H1 (cell line): Measurements from ENCODE around the gene COL4A4. TPM values are rescaled to one million over a fixed set of nuclear protein-coding genes. Genes with fewer than 3 reads are reported as not detected.

ENCODE experiments used
- CTCF ChIA-PET: fragments of 300-600 bp; sonication (Branson Sonifier 250); formaldehyde crosslinking; loops from one replicate; lab custom pipeline; 2021; ENCODE audit not compliant: partially characterized antibody; lab: Charles Lee
- POLR2A ChIA-PET: fragments of 300-600 bp; sonication (Branson Sonifier 250); formaldehyde crosslinking; loops from one replicate; lab custom pipeline; 2021; ENCODE audit warnings: inconsistent platforms; ENCODE audit not compliant: partially characterized antibody; lab: Charles Lee
- DNase-seq, 2 experiments: peaks; one replicate each; pipeline versions ENCODE4 v3.0.0 to v3.0.0-alpha.2; 2010 to 2022; ENCODE audit warnings: low spot score in 2 of 2, low read depth in 1 of 2, mixed read lengths in 1 of 2
- FAIRE-seq: peaks from 2 replicates; lab custom pipeline; 2011; peaks lifted over from hg19 to GRCh38; lab: Jason Lieb, UNC
- H2AFZ ChIP-seq: 2 replicates; pipeline ENCODE4 v1.8.1; 2012; ENCODE audit warnings: low read length, inconsistent platforms
- H2AK5ac ChIP-seq: 2 replicates; pipeline ENCODE4 v1.6.1; 2013; ENCODE audit warnings: low read depth, low read length
- H2BK120ac ChIP-seq: replicated peaks from 2 replicates; pipeline ENCODE3; 2013; ENCODE audit warnings: low read depth, low read length, inconsistent platforms
- H2BK12ac ChIP-seq: 2 replicates; pipeline ENCODE4 v1.6.1; 2013; ENCODE audit warnings: low read depth, low read length
- H2BK15ac ChIP-seq: 2 replicates; pipeline ENCODE4 v1.6.1; 2013; ENCODE audit warnings: low read length
- H2BK20ac ChIP-seq: 2 replicates; pipeline ENCODE4 v1.6.1; 2013; ENCODE audit warnings: low read length
- H2BK5ac ChIP-seq: 2 replicates; pipeline ENCODE4 v1.6.1; 2013; ENCODE audit warnings: low read depth, low read length
- H3K14ac ChIP-seq: 2 replicates; pipeline ENCODE4 v1.6.1; 2013; ENCODE audit warnings: inconsistent platforms; ENCODE audit not compliant: insufficient read length
- H3K18ac ChIP-seq: 2 replicates; pipeline ENCODE4 v1.6.1; 2013; ENCODE audit warnings: low read length; ENCODE audit errors: extremely low read depth
- H3K23ac ChIP-seq: 2 replicates; pipeline ENCODE4 v1.6.1; 2013; ENCODE audit warnings: inconsistent platforms; ENCODE audit not compliant: insufficient read length
- H3K23me2 ChIP-seq: 2 replicates; pipeline ENCODE4 v1.6.1; 2013; ENCODE audit warnings: low read depth, low read length
- H3K27ac ChIP-seq: 2 replicates; pipeline ENCODE4 v1.6.1; 2011; ENCODE audit warnings: low read depth, low read length, inconsistent platforms
- H3K27me3 ChIP-seq, 4 experiments: replicated peaks in 1 of 4; 1 replicate in 1 of 4; 2 replicates in 3 of 4; pipeline versions ENCODE4 v1.6.1 to v1.8.1; 2011 to 2013; ENCODE audit warnings: low read length in 3 of 4, mild to moderate bottlenecking in 3 of 4, inconsistent platforms in 2 of 4, mixed read lengths in 2 of 4, moderate library complexity in 1 of 4; ENCODE audit not compliant: control insufficient read depth in 3 of 4, insufficient read depth in 3 of 4; ENCODE audit errors: extremely low read depth in 1 of 4
- H3K36me3 ChIP-seq, 4 experiments: 2 replicates each; pipeline versions ENCODE4 v1.6.1 to v1.8.1; 2011 to 2013; ENCODE audit warnings: mild to moderate bottlenecking in 4 of 4, low read length in 3 of 4, moderate library complexity in 2 of 4, control low read depth in 1 of 4, inconsistent platforms in 1 of 4; ENCODE audit not compliant: insufficient read depth in 4 of 4, control insufficient read depth in 2 of 4
- H3K4ac ChIP-seq: replicated peaks from 2 replicates; pipeline ENCODE3; 2013; ENCODE audit warnings: low read length, low read depth, mixed read lengths, inconsistent platforms; ENCODE audit not compliant: insufficient read length
- H3K4me1 ChIP-seq, 4 experiments: replicated peaks in 1 of 4; 1 replicate in 1 of 4; 2 replicates in 3 of 4; pipeline versions ENCODE4 v1.6.1 to v1.8.1; 2011 to 2013; ENCODE audit warnings: low read length in 3 of 4, inconsistent platforms in 2 of 4, mixed read lengths in 1 of 4; ENCODE audit not compliant: insufficient read depth in 4 of 4, control insufficient read depth in 3 of 4
- H3K4me2 ChIP-seq, 2 experiments: 2 replicates each; pipeline versions ENCODE4 v1.6.1 to v1.8.1; 2011 to 2013; ENCODE audit warnings: low read depth in 2 of 2, low read length in 2 of 2, control low read depth in 1 of 2, inconsistent platforms in 1 of 2, mild to moderate bottlenecking in 1 of 2; ENCODE audit not compliant: insufficient read depth in 1 of 2
- H3K4me3 ChIP-seq, 4 experiments: fragments of 200-600, 300-600 bp in 1 of 4; sonication (generic), shearing (Covaris generic), sonication (Bioruptor Twin) in 1 of 4; 2 replicates each; pipeline versions ENCODE4 v1.5.1 to v1.8.1; 2011 to 2016; ENCODE audit warnings: low read length in 4 of 4, low read depth in 3 of 4, control low read depth in 2 of 4, inconsistent platforms in 2 of 4, mild to moderate bottlenecking in 2 of 4, mixed read lengths in 1 of 4, moderate library complexity in 1 of 4; ENCODE audit not compliant: insufficient read depth in 2 of 4; ENCODE audit errors: extremely low read depth in 1 of 4
- H3K56ac ChIP-seq: replicated peaks from 2 replicates; pipeline ENCODE3; 2013; ENCODE audit warnings: low read depth, mild to moderate bottlenecking, mixed read lengths, low read length, inconsistent platforms; ENCODE audit not compliant: insufficient read length
- H3K79me1 ChIP-seq: 2 replicates; pipeline ENCODE4 v1.6.1; 2013; ENCODE audit warnings: low read depth, low read length, control low read depth
- H3K79me2 ChIP-seq, 2 experiments: 2 replicates each; pipeline versions ENCODE4 v1.6.1 to v1.8.1; 2012 to 2013; ENCODE audit warnings: low read length in 2 of 2, mild to moderate bottlenecking in 2 of 2, inconsistent platforms in 1 of 2; ENCODE audit not compliant: insufficient read depth in 2 of 2, control insufficient read depth in 1 of 2
- H3K9ac ChIP-seq, 4 experiments: replicated peaks in 1 of 4; 1 replicate in 1 of 4; 2 replicates in 3 of 4; pipeline versions ENCODE4 v1.6.1 to v1.8.1; 2011 to 2013; ENCODE audit warnings: low read depth in 3 of 4, low read length in 3 of 4, control low read depth in 2 of 4, mild to moderate bottlenecking in 2 of 4, moderate library complexity in 2 of 4, inconsistent platforms in 1 of 4; ENCODE audit errors: extremely low read depth in 1 of 4
- H3K9me3 ChIP-seq, 2 experiments: 2 replicates each; pipeline versions ENCODE4 v1.6.1 to v1.8.1; 2012 to 2013; ENCODE audit warnings: mild to moderate bottlenecking in 2 of 2, moderate library complexity in 2 of 2, control low read depth in 1 of 2, inconsistent platforms in 1 of 2, low read depth in 1 of 2, low read length in 1 of 2, mixed read lengths in 1 of 2; ENCODE audit not compliant: insufficient read depth in 2 of 2
- H4K20me1 ChIP-seq, 2 experiments: replicated peaks in 1 of 2; 2 replicates each; pipeline versions ENCODE3 to v1.8.1; 2011 to 2013; ENCODE audit warnings: inconsistent platforms in 2 of 2, low read length in 2 of 2, mild to moderate bottlenecking in 1 of 2; ENCODE audit not compliant: insufficient read depth in 2 of 2, control insufficient read depth in 1 of 2
- H4K5ac ChIP-seq: 2 replicates; pipeline ENCODE4 v1.6.1; 2013; ENCODE audit warnings: low read length, low read depth, mixed read lengths, inconsistent platforms; ENCODE audit not compliant: insufficient read length
- H4K8ac ChIP-seq: 2 replicates; pipeline ENCODE4 v1.8.0; 2013; ENCODE audit warnings: mild to moderate bottlenecking, moderate library complexity, low read length, inconsistent platforms; ENCODE audit not compliant: insufficient read depth; ENCODE audit errors: extremely low read depth
- H4K91ac ChIP-seq: replicated peaks from 2 replicates; pipeline ENCODE3; 2013; ENCODE audit warnings: low read length, mixed read lengths, inconsistent platforms; ENCODE audit not compliant: insufficient read length
- BCL11A ChIP-seq, 2 experiments: IDR thresholded peaks; one replicate each; pipeline ENCODE4 v1.6.1; 2011; ENCODE audit warnings: low read depth in 2 of 2, low read length in 2 of 2, mild to moderate bottlenecking in 2 of 2
- CBX8 ChIP-seq: fragments of 300-800, 300-1000 bp; sonication (generic); IDR thresholded peaks from 2 replicates; pipeline ENCODE4 v1.7.1; 2016; ENCODE audit warnings: low read depth, low read length, borderline replicate concordance
- EGR1 ChIP-seq: IDR thresholded peaks from 2 replicates; pipeline ENCODE4 v1.6.1; 2011; ENCODE audit warnings: low read depth, low read length, borderline replicate concordance
- HDAC2 ChIP-seq, 2 experiments: fragments of 300-600 bp in 1 of 2; sonication (generic) in 1 of 2; IDR thresholded peaks; 2 replicates each; pipeline ENCODE4 v1.6.1; 2011 to 2012; ENCODE audit warnings: low read depth in 2 of 2, low read length in 2 of 2, mild to moderate bottlenecking in 2 of 2, moderate library complexity in 2 of 2, borderline replicate concordance in 1 of 2, inconsistent platforms in 1 of 2
- JUN ChIP-seq: IDR thresholded peaks from 2 replicates; pipeline ENCODE4 v1.6.1; 2011; ENCODE audit warnings: low read depth, mild to moderate bottlenecking, improper control_type of control experiment, low read length
- KDM5A ChIP-seq: fragments of 200-600 bp; IDR thresholded peaks from 2 replicates; pipeline ENCODE4 v1.7.1; 2012; ENCODE audit warnings: mild to moderate bottlenecking, low read length, inconsistent platforms, mixed read lengths
- RBBP5 ChIP-seq: IDR thresholded peaks from 2 replicates; pipeline ENCODE4 v1.7.1; 2012; ENCODE audit warnings: low read depth, mild to moderate bottlenecking, inconsistent platforms, low read length, moderate library complexity, borderline replicate concordance
- SIN3A ChIP-seq, 2 experiments: IDR thresholded peaks in 1 of 2; conservative IDR thresholded peaks in 1 of 2; 2 replicates each; pipeline ENCODE4 v1.6.1; 2011 to 2012; ENCODE audit warnings: low read length in 2 of 2, improper control_type of control experiment in 1 of 2, low read depth in 1 of 2, mild to moderate bottlenecking in 1 of 2
- SIX5 ChIP-seq: IDR thresholded peaks from 2 replicates; pipeline ENCODE4 v1.6.1; 2011; ENCODE audit warnings: mild to moderate bottlenecking, low read depth, low read length
- SRF ChIP-seq: IDR thresholded peaks from 2 replicates; pipeline ENCODE4 v1.6.1; 2011; ENCODE audit warnings: mild to moderate bottlenecking, low read depth, low read length, moderate library complexity
- YY1 ChIP-seq: IDR thresholded peaks from 2 replicates; pipeline ENCODE4 v1.6.1; 2011; ENCODE audit warnings: low read depth, mild to moderate bottlenecking, low read length
- WGBS, 2 experiments: shearing (Covaris generic) in 1 of 2; methylation state at CpG; one replicate each; pipeline versions ENCODE4 v1.1.6 to v1.1.7; 2013 to 2015; ENCODE audit warnings: low lambda C conversion rate in 2 of 2, mixed read lengths in 2 of 2, inconsistent platforms in 1 of 2, low coverage in 1 of 2, missing lambda C conversion rate in 1 of 2; ENCODE audit not compliant: insufficient replicate concordance in 2 of 2, insufficient coverage in 1 of 2, insufficient read length in 1 of 2; ENCODE audit errors: extremely low coverage in 1 of 2, missing lambda C conversion rate in 1 of 2; 5-methylcytosine and 5-hydroxymethylcytosine counted together
- polyA plus RNA-seq, 7 experiments: library from polyadenylated mRNA; depleted of rRNA in 3 of 7; stranded (reverse) in 5 of 7; unstranded in 2 of 7; fragments of >200 nt in 5 of 7; fragments of 200-250 nt in 2 of 7; gene quantifications; 1 replicate in 5 of 7; 2 replicates in 1 of 7; 4 replicates in 1 of 7; pipeline versions ENCODE4 v1.2.1 to v1.2.3, GENCODE V29; 2011 to 2013; ENCODE audit warnings: missing spikeins in 2 of 7, mixed read lengths in 2 of 7
- total RNA-seq: library from RNA; stranded (reverse); fragmentation: NEBNext Ultra II Directional; extraction: Animal tissue kit (Norgen Biotek cat#: 25700); gene quantifications from 2 replicates; pipeline ENCODE4 v1.2.1, GENCODE V29; 2021
- TF ChIP-seq, protein P1 (sequence below), 3 experiments: IDR thresholded peaks; 1 replicate in 2 of 3; 2 replicates in 1 of 3; pipeline versions ENCODE4 v1.5.1 to v1.6.1; 2011; ENCODE audit warnings: low read length in 3 of 3, mild to moderate bottlenecking in 3 of 3, inconsistent platforms in 2 of 3, low read depth in 1 of 3, moderate library complexity in 1 of 3; ENCODE audit not compliant: insufficient read depth in 1 of 3; ENCODE audit errors: control extremely low read depth in 1 of 3

Gene COL4A4
- total and polyA plus RNA-seq, 2 of the 8 experiments (the other 6 are each of a cell fraction or from before 2014, with no cell fraction given): 0.33 to 1.7 TPM

DNA sequence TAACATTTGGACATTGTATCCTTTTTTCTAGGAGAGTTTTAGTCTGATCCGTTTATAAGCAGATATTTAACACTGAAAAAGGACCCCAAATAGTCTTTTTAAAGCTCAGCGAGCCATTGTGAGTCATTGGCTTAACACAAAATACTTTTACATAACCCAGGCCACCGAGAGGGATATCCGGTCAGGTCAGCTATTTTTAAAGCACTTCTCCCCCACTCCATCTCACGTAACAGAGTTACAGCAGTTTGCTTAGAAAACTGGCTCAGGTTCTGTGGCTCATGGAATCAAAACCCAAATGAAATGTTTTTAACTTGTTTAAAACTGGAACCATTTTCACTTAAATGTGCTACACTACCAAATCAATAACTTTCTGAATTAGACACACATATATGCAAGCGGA is 24.3 kb upstream of the COL4A4 start:
- Histone ChIP-seq H3K4ac (no peak overlapping the region), H3K27me3 (no peaks in the 10 kb centered on the region; a peak in 1 of 7 replicates), H2BK5ac (no peak overlapping the region), H2BK20ac (no peak overlapping the region), H3K14ac (no peak overlapping the region), H4K5ac (no peak overlapping the region), H3K4me1 (peaks cover 2 to 10% (median 4%) of the 10 kb centered on the region in 4 experiments; a peak in 6 of 7 replicates), H2BK12ac (no peak overlapping the region), H2BK15ac (no peak overlapping the region), H3K23me2 (no peaks in the 10 kb centered on the region), H3K4me2 (no peak overlapping the region), H3K18ac (no peak overlapping the region), H4K91ac (no peak overlapping the region), H3K27ac (no peak overlapping the region), H3K56ac (no peak overlapping the region), H3K79me1 (no peaks in the 10 kb centered on the region), H3K79me2 (no peaks in the 10 kb centered on the region), H2BK120ac (no peak overlapping the region), H4K20me1 (no peaks in the 10 kb centered on the region), H4K8ac (no peak overlapping the region), H3K36me3 (no peaks in the 10 kb centered on the region), H3K4me3 (no peak overlapping the region), H2AFZ (no peak overlapping the region), H3K9me3 (no peaks in the 10 kb centered on the region), H2AK5ac (no peak overlapping the region), H3K23ac (no peak overlapping the region), H3K9ac (no peak overlapping the region)
- ChIA-PET CTCF (interaction anchor here (0.6 kb wide), 1 partner anchor 189 kb away, joined by 3 read pairs; no protein-coding TSS in a partner anchor), POLR2A (no interaction called here)
- DNase-seq: no peak
- 49% methylated on average over 6 of the region's 6 CpGs; no CpG with 5 or more reads in 1 of the 2 experiments for WGBS, 2 experiments
- no peak for FAIRE-seq
- TF ChIP-seq, protein P1, sequence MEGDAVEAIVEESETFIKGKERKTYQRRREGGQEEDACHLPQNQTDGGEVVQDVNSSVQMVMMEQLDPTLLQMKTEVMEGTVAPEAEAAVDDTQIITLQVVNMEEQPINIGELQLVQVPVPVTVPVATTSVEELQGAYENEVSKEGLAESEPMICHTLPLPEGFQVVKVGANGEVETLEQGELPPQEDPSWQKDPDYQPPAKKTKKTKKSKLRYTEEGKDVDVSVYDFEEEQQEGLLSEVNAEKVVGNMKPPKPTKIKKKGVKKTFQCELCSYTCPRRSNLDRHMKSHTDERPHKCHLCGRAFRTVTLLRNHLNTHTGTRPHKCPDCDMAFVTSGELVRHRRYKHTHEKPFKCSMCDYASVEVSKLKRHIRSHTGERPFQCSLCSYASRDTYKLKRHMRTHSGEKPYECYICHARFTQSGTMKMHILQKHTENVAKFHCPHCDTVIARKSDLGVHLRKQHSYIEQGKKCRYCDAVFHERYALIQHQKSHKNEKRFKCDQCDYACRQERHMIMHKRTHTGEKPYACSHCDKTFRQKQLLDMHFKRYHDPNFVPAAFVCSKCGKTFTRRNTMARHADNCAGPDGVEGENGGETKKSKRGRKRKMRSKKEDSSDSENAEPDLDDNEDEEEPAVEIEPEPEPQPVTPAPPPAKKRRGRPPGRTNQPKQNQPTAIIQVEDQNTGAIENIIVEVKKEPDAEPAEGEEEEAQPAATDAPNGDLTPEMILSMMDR (IDR thresholded peaks at IDR 0.05; ENCODE audit: control extremely low read depth in 1 of 3, insufficient read depth in 1 of 3, low read depth in 1 of 3, low read length in 3 of 3): no peak
- TF ChIP-seq HDAC2 (IDR thresholded peaks at IDR 0.05; ENCODE audit: borderline replicate concordance in 1 of 2, low read depth in 2 of 2, low read length in 2 of 2) (no peak), SRF (no peak), SIN3A (conservative IDR thresholded peaks at IDR 0.05 in 1 of 2, IDR thresholded peaks at IDR 0.05 in 1 of 2; ENCODE audit: low read depth in 1 of 2, low read length in 2 of 2) (no peak), EGR1 (no peak), SIX5 (no peak), KDM5A (no peak), RBBP5 (no peak), YY1 (no peak), BCL11A (IDR thresholded peaks at IDR 0.05; ENCODE audit: low read depth in 2 of 2, low read length in 2 of 2) (no peak), JUN (no peak), CBX8 (no peak)
